ENCODE data around the gene GYG2. TPM values are rescaled to one million over a fixed set of nuclear protein-coding genes. Genes with fewer than 3 reads are reported as not detected.
"Not testable (repeated sequence)": the region's sequence is repeated elsewhere in the genome, so short reads cannot be mapped to it uniquely, and the experiment has no call there.

The GYG2 gene
- total and polyA plus RNA-seq, 5 donors: 0.26 to 4.5 (median 1.1) TPM

- H3K27me3 ChIP-seq (ENCODE audit: control insufficient read depth, insufficient read depth): no peaks in the 10 kb centered on the region
- WGBS: 81% methylated on average over 7 of the region's 7 CpGs
- DNase-seq (no peak), ATAC-seq (no peak)
- H3K9me3 ChIP-seq (ENCODE audit: control insufficient read depth, low read length): no peaks in the 10 kb centered on the region
- H3K4me1 ChIP-seq (ENCODE audit: control insufficient read depth, insufficient read depth, low read length): no peaks in the 10 kb centered on the region
- intact Hi-C loops (cut with DNase I): no loop called here
- H3K4me3 ChIP-seq (ENCODE audit: low read length): no peak overlapping the region
- no peak overlapping the region for H3K27ac ChIP-seq (ENCODE audit: low read length)
These were observed 44.0 kb downstream of the GYG2 start for GRCh38 chrX:2872671-2873277.

GRCh38 chrX:2874222-2875135, 45.7 kb downstream of the GYG2 start:
- H3K4me3 ChIP-seq (ENCODE audit: low read length): no peak overlapping the region
- 88% methylated on average over 5 of the region's 5 CpGs for WGBS
- H3K27ac ChIP-seq (ENCODE audit: low read length): no peak overlapping the region
- H3K27me3 ChIP-seq (ENCODE audit: control insufficient read depth, insufficient read depth): no peaks in the 10 kb centered on the region
- H3K9me3 ChIP-seq (ENCODE audit: control insufficient read depth, low read length): no peaks in the 10 kb centered on the region
- DNase-seq (no peak), ATAC-seq (no peak)
- intact Hi-C loops (cut with DNase I): no loop called here
- H3K4me1 ChIP-seq (ENCODE audit: control insufficient read depth, insufficient read depth, low read length): no peaks in the 10 kb centered on the region

- WGBS: 84% methylated on average over 3 of the region's 3 CpGs
- DNase-seq (no peak), ATAC-seq (no peak)
- H3K9me3 ChIP-seq (ENCODE audit: control insufficient read depth, low read length): no peaks in the 10 kb centered on the region
- no peak overlapping the region for H3K4me3 ChIP-seq (ENCODE audit: low read length)
- intact Hi-C loops (cut with DNase I): no loop called here
- H3K4me1 ChIP-seq (ENCODE audit: control insufficient read depth, insufficient read depth, low read length): no peaks in the 10 kb centered on the region
- no peaks in the 10 kb centered on the region for H3K27me3 ChIP-seq (ENCODE audit: control insufficient read depth, insufficient read depth)
- no peak overlapping the region for H3K27ac ChIP-seq (ENCODE audit: low read length)
These were observed 46.4 kb downstream of the GYG2 start for GRCh38 chrX:2875136-2875481.

GRCh38 chrX:2875798-2876399, 47.2 kb downstream of the GYG2 start:
- ATAC-seq (no peak), DNase-seq (no peak)
- no peak overlapping the region for H3K27ac ChIP-seq (ENCODE audit: low read length)
- intact Hi-C loops (cut with DNase I): no loop called here
- H3K4me1 ChIP-seq (ENCODE audit: control insufficient read depth, insufficient read depth, low read length): no peaks in the 10 kb centered on the region
- no peaks in the 10 kb centered on the region for H3K27me3 ChIP-seq (ENCODE audit: control insufficient read depth, insufficient read depth)
- H3K9me3 ChIP-seq (ENCODE audit: control insufficient read depth, low read length): no peaks in the 10 kb centered on the region
- WGBS: 79% methylated on average over 6 of the region's 6 CpGs
- no peak overlapping the region for H3K4me3 ChIP-seq (ENCODE audit: low read length)

GRCh38 chrX:2878563-2878962, 49.8 kb downstream of the GYG2 start:
- no peaks in the 10 kb centered on the region for H3K27me3 ChIP-seq (ENCODE audit: control insufficient read depth, insufficient read depth)
- no peak overlapping the region for H3K27ac ChIP-seq (ENCODE audit: low read length)
- intact Hi-C loops (cut with DNase I): no loop called here
- H3K9me3 ChIP-seq (ENCODE audit: control insufficient read depth, low read length): no peaks in the 10 kb centered on the region
- no peak overlapping the region for H3K4me3 ChIP-seq (ENCODE audit: low read length)
- no peak for DNase-seq
- ATAC-seq: no peak
- 65% methylated on average over 2 of the region's 2 CpGs for WGBS
- H3K4me1 ChIP-seq (ENCODE audit: control insufficient read depth, insufficient read depth, low read length): no peaks in the 10 kb centered on the region

GRCh38 chrX:2879670-2880069, 50.9 kb downstream of the GYG2 start:
- Histone ChIP-seq H3K27ac (ENCODE audit: low read length) (no peak overlapping the region), H3K4me1 (ENCODE audit: control insufficient read depth, insufficient read depth, low read length) (no peaks in the 10 kb centered on the region), H3K27me3 (ENCODE audit: control insufficient read depth, insufficient read depth) (no peaks in the 10 kb centered on the region), H3K9me3 (ENCODE audit: control insufficient read depth, low read length) (no peaks in the 10 kb centered on the region), H3K4me3 (ENCODE audit: low read length) (no peak overlapping the region)
- DNase-seq (no peak), ATAC-seq (no peak)
- 92% methylated on average over 1 of the region's 1 CpG for WGBS
- intact Hi-C loops (cut with DNase I): no loop called here

GRCh38 chrX:2883770-2884169, 55.0 kb downstream of the GYG2 start:
- Histone ChIP-seq H3K4me3 (ENCODE audit: low read length) (no peak overlapping the region), H3K27ac (ENCODE audit: low read length) (no peak overlapping the region), H3K4me1 (ENCODE audit: control insufficient read depth, insufficient read depth, low read length) (no peaks in the 10 kb centered on the region), H3K9me3 (ENCODE audit: control insufficient read depth, low read length) (no peaks in the 10 kb centered on the region), H3K27me3 (ENCODE audit: control insufficient read depth, insufficient read depth) (no peaks in the 10 kb centered on the region)
- intact Hi-C loops (cut with DNase I): no loop called here
- ATAC-seq (no peak), DNase-seq (no peak)
- 97% methylated on average over 14 of the region's 14 CpGs for WGBS

GRCh38 chrX:2888309-2888708, 59.6 kb downstream of the GYG2 start:
- WGBS: 73% methylated on average over 7 of the region's 7 CpGs
- intact Hi-C loops (cut with DNase I): no loop called here
- H3K4me1 ChIP-seq (ENCODE audit: control insufficient read depth, insufficient read depth, low read length): peaks cover 2% of the 10 kb centered on the region
- DNase-seq (no peak), ATAC-seq (no peak)
- no peaks in the 10 kb centered on the region for H3K27me3 ChIP-seq (ENCODE audit: control insufficient read depth, insufficient read depth)
- no peaks in the 10 kb centered on the region for H3K9me3 ChIP-seq (ENCODE audit: control insufficient read depth, low read length)
- no peak overlapping the region for H3K4me3 ChIP-seq (ENCODE audit: low read length)
- no peak overlapping the region for H3K27ac ChIP-seq (ENCODE audit: low read length)

- no peaks in the 10 kb centered on the region for H3K27me3 ChIP-seq (ENCODE audit: control insufficient read depth, insufficient read depth)
- H3K27ac ChIP-seq (ENCODE audit: low read length): no peak overlapping the region
- ATAC-seq: no peak
- H3K9me3 ChIP-seq (ENCODE audit: control insufficient read depth, low read length): no peaks in the 10 kb centered on the region
- 39% methylated on average over 11 of the region's 11 CpGs for WGBS
- peaks cover 2% of the 10 kb centered on the region for H3K4me1 ChIP-seq (ENCODE audit: control insufficient read depth, insufficient read depth, low read length)
- H3K4me3 ChIP-seq (ENCODE audit: low read length): peak overlapping the region; percentile 60
- intact Hi-C loops (cut with DNase I): no loop called here
- no peak for DNase-seq
These were observed 60.4 kb downstream of the GYG2 start for GRCh38 chrX:2889045-2889605.

GRCh38 chrX:2889706-2890490, 61.2 kb downstream of the GYG2 start:
- H3K27ac ChIP-seq (ENCODE audit: low read length); H3K27me3 ChIP-seq (ENCODE audit: control insufficient read depth, insufficient read depth); H3K4me1 ChIP-seq (ENCODE audit: control insufficient read depth, insufficient read depth, low read length); H3K9me3 ChIP-seq (ENCODE audit: control insufficient read depth, low read length); DNase-seq; intact Hi-C loops (cut with DNase I): not testable (repeated sequence)
- 19% methylated on average over 15 of the region's 15 CpGs for WGBS
- H3K4me3 ChIP-seq (ENCODE audit: low read length): peak overlapping the region; percentile 60
- ATAC-seq: peak in 1 of 2 donors; percentile 67

Measured in right cardiac atrium (tissue), 5 donors.